Neural progenitor cell (in vitro differentiated cells): ENCODE results near the gene ASIC1.

Experiments
- EZH2 ChIP-seq: fragments of 200-600 bp; sonication (generic); IDR thresholded peaks from 2 replicates; pipeline ENCODE4 v1.6.1; 2017; ENCODE audit warnings: antibody characterized with exemption, mild to moderate bottlenecking, moderate library complexity
- EZH2phosphoT487 ChIP-seq: fragments of 200-600 bp; sonication (generic); IDR thresholded peaks from 2 replicates; pipeline ENCODE4 v1.6.1; 2017; ENCODE audit warnings: antibody characterized with exemption
- TF ChIP-seq, protein P1 (sequence below): fragments of 200-600 bp; sonication (generic); IDR thresholded peaks from 2 replicates; pipeline ENCODE4 v1.5.1; 2017; ENCODE audit warnings: antibody characterized with exemption, mild to moderate bottlenecking

GRCh38 chr12:50069539-50069938 is 12.1 kb downstream of the ASIC1 start:
- TF ChIP-seq, protein P1, sequence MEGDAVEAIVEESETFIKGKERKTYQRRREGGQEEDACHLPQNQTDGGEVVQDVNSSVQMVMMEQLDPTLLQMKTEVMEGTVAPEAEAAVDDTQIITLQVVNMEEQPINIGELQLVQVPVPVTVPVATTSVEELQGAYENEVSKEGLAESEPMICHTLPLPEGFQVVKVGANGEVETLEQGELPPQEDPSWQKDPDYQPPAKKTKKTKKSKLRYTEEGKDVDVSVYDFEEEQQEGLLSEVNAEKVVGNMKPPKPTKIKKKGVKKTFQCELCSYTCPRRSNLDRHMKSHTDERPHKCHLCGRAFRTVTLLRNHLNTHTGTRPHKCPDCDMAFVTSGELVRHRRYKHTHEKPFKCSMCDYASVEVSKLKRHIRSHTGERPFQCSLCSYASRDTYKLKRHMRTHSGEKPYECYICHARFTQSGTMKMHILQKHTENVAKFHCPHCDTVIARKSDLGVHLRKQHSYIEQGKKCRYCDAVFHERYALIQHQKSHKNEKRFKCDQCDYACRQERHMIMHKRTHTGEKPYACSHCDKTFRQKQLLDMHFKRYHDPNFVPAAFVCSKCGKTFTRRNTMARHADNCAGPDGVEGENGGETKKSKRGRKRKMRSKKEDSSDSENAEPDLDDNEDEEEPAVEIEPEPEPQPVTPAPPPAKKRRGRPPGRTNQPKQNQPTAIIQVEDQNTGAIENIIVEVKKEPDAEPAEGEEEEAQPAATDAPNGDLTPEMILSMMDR = no peak
- TF ChIP-seq EZH2 (no peak), EZH2phosphoT487 (no peak)
